Measurements from ENCODE around the gene POTEI.
"Not testable (repeated sequence)": the region's sequence is repeated elsewhere in the genome, so short reads cannot be mapped to it uniquely, and the experiment has no call there.

GRCh38 chr2:130451278-130451677 is 57.9 kb downstream of the POTEI start:
- TF ChIP-seq, protein P1, sequence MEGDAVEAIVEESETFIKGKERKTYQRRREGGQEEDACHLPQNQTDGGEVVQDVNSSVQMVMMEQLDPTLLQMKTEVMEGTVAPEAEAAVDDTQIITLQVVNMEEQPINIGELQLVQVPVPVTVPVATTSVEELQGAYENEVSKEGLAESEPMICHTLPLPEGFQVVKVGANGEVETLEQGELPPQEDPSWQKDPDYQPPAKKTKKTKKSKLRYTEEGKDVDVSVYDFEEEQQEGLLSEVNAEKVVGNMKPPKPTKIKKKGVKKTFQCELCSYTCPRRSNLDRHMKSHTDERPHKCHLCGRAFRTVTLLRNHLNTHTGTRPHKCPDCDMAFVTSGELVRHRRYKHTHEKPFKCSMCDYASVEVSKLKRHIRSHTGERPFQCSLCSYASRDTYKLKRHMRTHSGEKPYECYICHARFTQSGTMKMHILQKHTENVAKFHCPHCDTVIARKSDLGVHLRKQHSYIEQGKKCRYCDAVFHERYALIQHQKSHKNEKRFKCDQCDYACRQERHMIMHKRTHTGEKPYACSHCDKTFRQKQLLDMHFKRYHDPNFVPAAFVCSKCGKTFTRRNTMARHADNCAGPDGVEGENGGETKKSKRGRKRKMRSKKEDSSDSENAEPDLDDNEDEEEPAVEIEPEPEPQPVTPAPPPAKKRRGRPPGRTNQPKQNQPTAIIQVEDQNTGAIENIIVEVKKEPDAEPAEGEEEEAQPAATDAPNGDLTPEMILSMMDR (IDR thresholded peaks at IDR 0.05), result not testable (repeated sequence)
- not testable (repeated sequence) for TF ChIP-seq POLR2A (IDR thresholded peaks at IDR 0.05)

Measured in testis (tissue), 2 donors.